HCT116 (cell line): Measurements from ENCODE around the gene RMI2.
"Not testable (repeated sequence)": the region's sequence is repeated elsewhere in the genome, so short reads cannot be mapped to it uniquely, and the experiment has no call there.

ENCODE experiments used
- CTCF ChIP-seq, 3 experiments: fragments of 200-600 bp in 1 of 3; sonication (generic) in 1 of 3; IDR thresholded peaks in 2 of 3; conservative IDR thresholded peaks in 1 of 3; 2 replicates each; pipeline ENCODE4 v1.5.1; 2012 to 2017; ENCODE audit warnings: low read depth in 2 of 3, low read length in 2 of 3, antibody characterized with exemption in 1 of 3, borderline replicate concordance in 1 of 3, control low read depth in 1 of 3, mild to moderate bottlenecking in 1 of 3, mixed read lengths in 1 of 3, mixed run types in 1 of 3, moderate library complexity in 1 of 3; ENCODE audit not compliant: insufficient read depth in 1 of 3
- EZH2phosphoT487 ChIP-seq: fragments of 200-600 bp; IDR thresholded peaks from 2 replicates; pipeline ENCODE4 v1.6.1; 2018; ENCODE audit warnings: antibody characterized with exemption, borderline replicate concordance
- MAX ChIP-seq: IDR thresholded peaks from 2 replicates; pipeline ENCODE4 v1.6.1; 2012
- POLR2A ChIP-seq: IDR thresholded peaks from 2 replicates; pipeline ENCODE4 v1.7.0; 2011; ENCODE audit warnings: borderline replicate concordance; ENCODE audit not compliant: insufficient read depth, insufficient read length; ENCODE audit errors: extremely low read depth
- SP1 ChIP-seq: IDR thresholded peaks from 2 replicates; pipeline ENCODE4 v1.6.1; 2012; ENCODE audit warnings: low read depth
- SRF ChIP-seq: IDR thresholded peaks from 2 replicates; pipeline ENCODE4 v1.6.1; 2012; ENCODE audit warnings: low read depth
- TCF7L2 ChIP-seq: IDR thresholded peaks from 2 replicates; pipeline ENCODE4 v1.7.0; 2011; ENCODE audit warnings: borderline replicate concordance, inconsistent platforms; ENCODE audit not compliant: insufficient read depth, insufficient read length; ENCODE audit errors: extremely low read depth

GRCh38 chr16:11370932-11371279, 25.6 kb downstream of the RMI2 start:
- TF ChIP-seq CTCF (IDR thresholded peaks at IDR 0.05 in 2 of 3, conservative IDR thresholded peaks at IDR 0.05 in 1 of 3; ENCODE audit: borderline replicate concordance in 1 of 3, insufficient read depth in 1 of 3, low read depth in 2 of 3, low read length in 2 of 3); SP1; POLR2A; MAX; EZH2phosphoT487; SRF; TCF7L2: not testable (repeated sequence)
